GF-D8 (cell line): ENCODE results near the gene USP8.
"Not testable (repeated sequence)": the region's sequence is repeated elsewhere in the genome, so short reads cannot be mapped to it uniquely, and the experiment has no call there.

Experiments
- DNase-seq: peaks from one replicate; lab custom pipeline; 2025; lab: John Stamatoyannopoulos, UW

Gene USP8

DNA sequence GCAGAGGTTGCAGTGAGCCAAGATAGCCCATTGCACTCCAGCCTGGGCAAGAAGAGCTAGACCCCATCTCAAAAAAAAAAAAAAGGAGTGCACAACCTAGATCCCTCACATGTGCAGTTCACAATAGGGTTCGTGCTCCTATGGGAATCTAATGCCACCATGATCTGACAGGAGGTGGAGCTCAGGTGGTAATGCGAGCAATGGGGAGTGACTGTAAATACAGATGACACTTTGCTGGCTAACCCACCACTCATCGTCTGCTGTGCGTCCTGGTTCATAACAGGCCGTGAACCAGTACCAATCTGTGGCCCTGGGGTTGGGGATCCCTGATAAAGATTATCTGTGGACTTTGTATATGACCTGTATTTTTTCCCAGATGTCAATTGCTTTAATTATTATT lies 16.7 kb downstream of the USP8 start:
- DNase-seq, result no peak

DNA sequence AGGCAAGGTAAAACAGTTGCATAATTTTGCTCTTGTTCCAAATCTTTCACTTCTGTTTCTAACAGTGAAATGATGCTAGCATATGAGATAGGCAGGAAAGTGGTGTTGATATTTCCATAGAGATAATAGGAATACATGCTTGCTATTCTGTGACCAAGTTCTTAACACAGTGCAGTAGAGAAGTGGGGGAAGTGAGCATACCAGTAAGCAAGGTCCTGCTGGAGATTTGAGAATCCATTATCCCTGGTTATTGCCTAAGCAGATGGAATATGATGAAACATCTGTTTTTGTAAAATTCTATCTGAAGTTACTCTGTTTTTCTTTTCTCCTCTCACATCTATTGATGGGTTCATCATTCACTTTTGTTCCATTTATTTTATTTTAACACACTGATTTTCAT lies 28.7 kb downstream of the USP8 start:
- no peak for DNase-seq

DNA sequence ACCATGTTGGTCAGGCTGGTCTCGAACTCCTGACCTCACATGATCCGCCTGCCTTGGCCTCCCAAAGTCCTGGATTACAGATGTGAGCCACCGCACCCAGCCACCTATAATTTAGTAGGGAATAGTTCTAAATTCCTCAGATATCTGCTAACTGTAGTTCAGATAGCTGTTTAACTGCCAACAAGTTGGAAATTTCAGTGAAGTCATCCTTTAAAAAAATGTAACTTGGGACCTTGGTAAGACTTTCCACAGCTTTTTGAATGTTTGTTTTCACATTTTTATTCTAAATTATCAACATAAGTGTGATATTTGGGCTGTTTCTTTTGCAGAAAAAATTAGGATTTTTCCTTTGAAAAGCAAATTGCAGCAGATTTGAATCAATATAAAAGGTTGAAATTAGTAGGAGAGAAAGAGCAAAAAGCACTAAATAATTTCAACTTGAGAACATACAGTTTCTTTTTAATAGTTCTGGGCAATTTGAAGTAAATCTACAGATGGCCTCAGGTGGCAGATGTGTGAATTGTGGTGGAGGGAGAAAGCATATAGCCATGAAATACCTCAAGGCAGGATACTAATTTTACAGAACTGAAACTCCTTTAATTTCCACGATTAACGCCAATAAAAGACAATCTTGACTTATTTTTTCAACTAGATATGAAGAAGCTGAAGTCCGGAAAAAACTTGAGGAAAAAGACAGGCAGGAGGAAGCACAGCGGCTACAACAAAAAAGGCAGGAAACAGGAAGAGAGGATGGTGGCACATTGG lies 34.3 kb downstream of the USP8 start:
- DNase-seq, result no peak

DNA sequence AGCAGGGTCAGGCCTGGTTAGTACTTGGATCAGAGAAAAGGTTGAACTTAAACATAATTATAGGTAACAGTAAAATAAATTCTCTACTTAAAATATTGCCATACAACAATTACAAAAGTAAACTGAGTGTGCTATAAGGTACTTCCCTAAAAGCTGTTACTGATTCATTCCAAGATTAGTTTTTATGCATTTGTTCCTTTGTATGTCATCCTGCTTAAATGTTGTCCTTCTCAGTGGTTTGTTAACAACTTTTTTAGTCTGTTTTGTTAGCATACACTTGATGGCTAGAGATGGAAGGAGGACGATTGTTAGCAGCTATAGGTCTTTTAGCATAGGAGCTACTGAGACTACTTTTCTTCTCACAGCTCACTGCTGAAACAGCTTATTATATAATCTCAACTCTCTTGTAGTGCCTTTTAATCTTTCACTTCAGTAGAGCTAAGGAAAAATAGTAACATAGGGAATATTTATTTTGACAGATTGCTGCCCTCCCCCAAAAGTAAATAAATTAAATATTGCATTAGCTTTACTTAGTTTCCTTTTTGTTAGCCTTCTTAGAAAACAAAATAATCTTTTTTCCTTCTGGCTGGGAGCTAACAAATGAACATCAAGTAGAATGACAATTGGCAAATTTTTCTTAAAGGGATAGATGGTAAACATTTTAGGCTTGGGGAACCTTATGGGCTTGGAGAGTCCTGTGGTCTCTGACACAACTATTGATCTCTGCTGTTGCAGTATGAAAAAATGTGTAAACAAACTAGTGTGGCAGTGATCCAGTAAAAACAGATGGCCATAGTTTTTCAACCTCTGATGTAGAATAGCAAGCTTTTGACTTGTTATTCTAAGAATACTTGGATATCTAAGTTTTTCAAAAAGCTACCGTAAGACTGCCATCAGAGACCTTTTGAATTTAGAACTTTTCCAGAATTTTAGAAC lies 39.5 kb downstream of the USP8 start:
- no peak for DNase-seq

DNA sequence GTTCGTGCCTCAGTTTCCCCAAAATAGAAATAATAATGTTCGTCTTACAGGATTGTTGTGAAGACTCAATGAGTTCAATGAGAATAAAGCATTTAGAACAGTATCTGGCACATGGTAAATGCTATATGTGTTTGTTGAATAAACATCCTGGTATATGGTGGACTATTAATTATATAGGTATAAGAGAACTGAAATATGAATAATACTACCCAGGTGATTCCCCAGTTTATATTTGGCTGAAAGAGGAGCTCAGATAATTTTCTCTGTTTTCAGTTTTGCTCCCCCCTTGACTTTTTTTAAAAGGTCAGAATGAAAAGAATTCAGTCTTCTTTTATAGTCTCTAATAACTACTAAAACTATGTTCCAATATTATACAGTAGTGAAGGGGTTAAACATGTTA lies 46.9 kb downstream of the USP8 start:
- DNase-seq, result no peak

DNA sequence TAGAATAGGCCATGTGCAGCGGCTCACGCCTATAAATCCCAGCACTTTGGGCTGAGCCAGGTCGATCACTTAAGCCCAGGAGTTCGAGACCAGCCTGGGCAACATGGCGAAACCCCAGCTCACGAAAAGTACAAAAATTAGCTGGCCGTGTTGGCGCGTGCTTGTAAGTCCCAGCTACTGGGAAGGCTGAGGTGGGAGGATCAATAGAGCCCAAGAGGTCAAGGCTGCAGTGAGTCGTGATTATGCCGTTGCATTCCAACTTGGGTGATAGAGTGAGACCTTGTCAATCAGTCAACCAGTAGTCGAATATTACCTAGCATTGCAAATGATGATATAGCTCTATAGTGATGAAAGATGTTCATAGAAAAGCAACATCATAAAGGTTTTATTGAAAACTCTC lies 51.9 kb downstream of the USP8 start:
- DNase-seq, result no peak

DNA sequence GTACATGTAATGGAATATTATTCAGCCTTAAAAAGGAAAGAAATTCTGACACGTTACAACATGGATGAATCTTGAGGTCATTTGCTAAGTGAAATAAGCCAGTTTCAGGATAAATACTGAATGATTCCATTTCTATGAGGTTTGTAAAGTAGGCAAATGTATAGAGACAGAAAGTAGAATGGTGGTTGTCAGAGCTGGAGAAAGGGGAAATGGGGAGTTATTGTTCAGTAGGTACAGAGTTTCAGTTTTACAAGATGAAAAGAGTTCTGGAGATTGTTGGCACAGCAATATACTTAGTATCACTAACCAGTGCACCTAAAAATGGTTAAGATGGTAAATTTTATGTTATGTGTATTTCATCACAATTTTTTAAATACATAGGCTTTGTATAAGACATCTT lies 60.6 kb downstream of the USP8 start:
- no peak for DNase-seq

DNA sequence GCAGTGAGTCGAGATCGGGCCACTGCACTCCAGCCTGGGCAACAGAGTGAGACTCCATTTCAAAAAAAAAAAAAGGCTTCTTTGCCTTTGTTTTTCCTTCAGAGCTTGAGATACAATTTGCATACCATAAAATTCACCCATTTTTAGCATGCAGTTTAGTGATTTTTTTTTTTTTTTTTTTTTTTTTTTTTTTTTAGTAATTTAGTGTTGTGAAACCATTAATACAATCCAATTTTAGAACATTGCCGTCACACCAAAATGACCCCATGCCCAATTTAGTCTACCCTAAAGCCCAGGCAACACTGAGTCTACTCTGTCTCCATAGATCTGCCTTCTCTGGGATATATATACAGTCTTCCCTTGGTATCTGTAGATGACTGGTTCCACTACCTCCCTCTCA lies 61.2 kb downstream of the USP8 start:
- DNase-seq, result no peak

DNA sequence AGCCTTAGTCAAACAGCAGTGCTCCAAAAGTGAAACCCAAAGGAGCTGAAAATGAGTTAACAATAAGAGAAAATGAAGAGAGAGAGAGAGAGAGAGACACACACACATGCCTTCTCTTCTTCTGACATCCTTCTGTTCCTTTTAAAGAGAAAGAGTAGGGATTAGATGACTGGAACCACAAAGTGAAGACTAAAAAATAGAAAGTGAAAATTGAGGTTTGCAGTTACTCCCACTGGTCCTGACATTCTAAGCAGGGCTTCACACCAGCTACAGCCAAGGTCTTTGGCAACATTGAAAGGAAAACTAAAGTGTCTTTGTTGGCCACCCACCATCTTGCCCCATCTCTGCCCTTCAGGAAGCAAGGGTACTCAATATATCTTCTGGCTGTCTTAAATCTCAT lies 63.1 kb downstream of the USP8 start:
- DNase-seq, result no peak

DNA sequence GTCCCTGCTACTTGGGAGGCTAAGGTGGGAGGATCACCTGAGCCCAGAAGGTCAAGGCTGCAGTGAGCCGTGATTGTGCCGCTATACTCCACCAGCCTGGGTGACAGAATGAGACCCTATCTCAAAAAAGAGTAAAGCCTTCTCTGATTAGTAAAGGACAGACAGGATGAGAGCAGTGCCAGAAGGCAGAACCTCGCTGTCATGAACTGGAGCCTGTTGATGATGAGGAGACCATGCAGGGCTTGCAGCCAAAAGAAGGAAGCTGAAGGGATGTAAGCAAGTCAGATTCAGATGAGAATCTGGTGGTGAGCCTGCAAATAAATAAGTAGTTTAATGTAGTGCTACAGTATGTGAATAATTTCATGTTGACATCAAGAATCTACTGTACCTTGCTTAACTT lies 69.4 kb downstream of the USP8 start:
- DNase-seq, result no peak

DNA sequence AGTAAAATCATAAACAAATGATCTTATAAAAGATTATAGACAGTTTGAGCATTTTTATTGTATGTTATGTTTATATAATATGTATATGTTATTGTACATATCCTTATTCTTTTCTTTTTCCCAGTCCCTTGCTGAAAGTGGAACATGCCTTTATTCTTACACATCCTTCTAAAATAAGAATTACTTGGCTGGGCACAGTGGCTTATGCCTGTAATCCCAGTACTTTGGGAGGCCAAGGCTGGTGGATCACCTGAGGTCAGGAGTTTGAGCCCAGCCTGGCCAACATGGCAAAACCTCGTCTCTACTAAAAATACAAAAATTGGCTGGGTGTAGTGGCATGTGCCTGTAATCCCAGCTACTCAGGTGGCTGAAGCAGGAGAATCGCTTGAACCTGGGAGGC lies 70.3 kb downstream of the USP8 start:
- DNase-seq, result not testable (repeated sequence)

DNA sequence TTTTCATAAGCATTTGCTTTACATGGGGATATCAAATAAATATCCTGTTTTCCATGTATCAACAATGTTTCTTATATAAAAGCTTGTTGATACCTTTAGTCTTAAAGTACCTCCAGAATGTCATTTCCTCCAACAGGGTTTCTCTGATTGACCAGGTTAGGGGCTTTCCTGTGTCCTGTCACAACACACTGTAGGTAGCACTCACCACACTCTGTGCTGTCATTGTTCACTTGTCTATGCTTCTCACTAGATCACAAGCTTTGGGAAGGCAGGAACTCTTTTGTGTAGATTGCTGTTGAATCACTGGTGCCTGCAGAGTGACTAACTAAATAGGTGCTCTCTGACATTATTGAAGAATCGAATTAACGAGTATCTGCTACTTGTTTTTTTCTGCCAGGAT lies 72.5 kb downstream of the USP8 start:
- DNase-seq, result no peak

DNA sequence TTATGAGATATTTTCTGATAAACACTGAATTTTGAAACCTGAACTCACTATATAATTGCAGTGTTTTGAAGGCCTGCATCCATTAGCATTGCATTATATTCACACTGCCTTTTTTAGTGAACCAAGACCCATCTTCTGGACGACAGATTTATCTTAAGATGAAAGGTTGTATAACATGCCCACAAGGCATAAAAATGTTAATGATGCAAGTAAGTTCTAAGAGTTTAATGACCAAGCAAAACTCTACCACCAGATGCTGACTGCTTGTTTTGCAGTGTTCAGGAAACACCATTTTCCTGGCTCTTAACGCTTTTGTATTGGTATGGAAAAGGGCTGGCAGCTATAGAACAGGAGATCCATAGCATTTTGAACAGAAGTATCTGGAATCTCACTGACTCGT lies 76.1 kb downstream of the USP8 start:
- DNase-seq, result no peak

DNA sequence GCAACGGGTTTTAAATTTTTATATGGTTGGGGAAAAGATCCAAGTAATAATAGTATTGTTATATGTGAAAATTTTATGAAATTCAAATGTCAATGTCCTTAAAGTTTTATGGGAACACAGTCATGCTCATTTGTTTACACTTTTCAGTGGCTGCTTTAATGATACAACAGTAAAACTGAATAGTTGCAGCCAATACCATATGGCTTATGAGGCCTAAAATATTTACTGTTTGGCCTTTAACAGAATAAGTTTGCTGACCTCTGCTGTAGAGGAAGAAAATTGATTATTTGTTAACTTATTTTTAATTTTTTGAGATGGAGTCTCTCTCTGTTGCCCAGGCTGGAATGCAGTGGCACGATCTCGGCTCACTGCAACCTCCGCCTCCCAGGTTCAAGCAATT lies 77.6 kb downstream of the USP8 start:
- no peak for DNase-seq

DNA sequence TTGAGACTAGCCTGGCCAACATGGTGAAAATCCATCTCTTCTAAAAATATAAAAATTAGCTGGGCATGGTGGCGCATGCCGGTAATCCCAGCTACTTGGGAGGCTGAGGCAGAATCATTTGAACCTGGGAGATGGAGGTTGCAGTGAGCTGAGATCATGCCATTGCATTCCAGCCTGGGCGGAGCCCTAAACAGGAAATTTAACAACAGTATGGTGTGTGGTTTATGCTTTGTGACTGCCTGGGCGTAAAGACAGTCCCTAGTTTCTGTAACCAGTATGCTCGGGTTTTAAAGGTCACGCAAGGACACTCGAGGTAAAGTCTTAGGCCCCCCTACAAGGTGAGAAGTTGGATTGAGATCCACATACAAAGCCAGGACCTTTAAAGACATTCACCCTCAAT lies 78.9 kb downstream of the USP8 start:
- no peak for DNase-seq

DNA sequence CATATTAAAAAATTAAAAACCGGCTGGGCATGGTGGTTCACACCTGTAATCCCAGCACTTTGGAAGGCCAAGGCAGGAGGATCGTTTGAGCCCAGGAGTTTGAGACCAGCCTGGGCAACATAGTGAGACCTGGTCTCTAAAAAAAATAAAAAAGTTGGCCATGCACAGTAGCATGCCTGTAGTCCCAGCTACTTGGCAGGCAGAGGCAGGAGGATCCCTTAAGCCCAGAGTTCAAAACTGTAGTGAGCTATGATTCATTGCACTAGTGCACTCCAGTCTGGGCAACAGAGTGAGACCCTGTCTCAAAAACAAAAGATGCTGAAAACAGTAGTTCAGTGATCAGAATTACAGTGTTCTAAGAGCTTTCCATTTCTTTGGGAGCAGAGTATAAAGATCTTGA lies 81.5 kb downstream of the USP8 start:
- DNase-seq, result not testable (repeated sequence)

DNA sequence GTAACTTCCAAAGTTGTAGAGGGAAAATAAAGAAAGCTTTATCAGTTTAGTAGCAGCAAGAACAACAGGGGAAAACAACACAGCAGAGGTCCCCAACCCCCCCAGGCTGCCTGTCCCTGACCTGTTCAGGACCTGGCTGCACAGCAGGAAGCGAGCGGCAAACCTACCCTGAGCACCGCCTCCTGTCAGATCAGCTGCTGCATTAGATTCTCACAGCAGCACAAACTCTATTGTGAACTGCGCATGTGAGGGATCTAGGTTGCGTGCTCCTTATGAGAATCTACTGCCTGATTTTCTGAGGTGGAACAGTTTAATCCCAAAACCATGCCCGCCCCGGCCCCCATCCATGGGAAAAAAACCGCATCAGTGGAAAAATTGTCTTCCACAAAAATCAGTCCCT lies 81.9 kb downstream of the USP8 start:
- DNase-seq, result no peak

DNA sequence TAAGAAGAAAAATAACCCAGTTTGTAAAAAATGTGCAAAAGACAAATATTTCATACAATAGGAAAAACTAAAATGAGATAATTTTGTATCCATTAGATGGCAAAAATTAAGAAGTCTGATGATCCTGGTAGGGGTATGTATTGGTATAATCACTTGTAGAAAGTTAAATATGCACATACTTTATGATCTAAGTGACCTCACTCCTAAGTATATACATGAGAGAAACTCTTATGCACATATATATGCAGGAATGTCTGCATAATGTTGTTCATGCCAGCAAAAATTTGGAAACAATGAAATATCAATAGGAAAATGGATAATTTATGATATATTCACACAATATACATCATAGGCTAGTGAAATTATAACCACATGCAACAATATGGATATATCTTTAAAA lies 88.8 kb downstream of the USP8 start:
- no peak for DNase-seq

DNA sequence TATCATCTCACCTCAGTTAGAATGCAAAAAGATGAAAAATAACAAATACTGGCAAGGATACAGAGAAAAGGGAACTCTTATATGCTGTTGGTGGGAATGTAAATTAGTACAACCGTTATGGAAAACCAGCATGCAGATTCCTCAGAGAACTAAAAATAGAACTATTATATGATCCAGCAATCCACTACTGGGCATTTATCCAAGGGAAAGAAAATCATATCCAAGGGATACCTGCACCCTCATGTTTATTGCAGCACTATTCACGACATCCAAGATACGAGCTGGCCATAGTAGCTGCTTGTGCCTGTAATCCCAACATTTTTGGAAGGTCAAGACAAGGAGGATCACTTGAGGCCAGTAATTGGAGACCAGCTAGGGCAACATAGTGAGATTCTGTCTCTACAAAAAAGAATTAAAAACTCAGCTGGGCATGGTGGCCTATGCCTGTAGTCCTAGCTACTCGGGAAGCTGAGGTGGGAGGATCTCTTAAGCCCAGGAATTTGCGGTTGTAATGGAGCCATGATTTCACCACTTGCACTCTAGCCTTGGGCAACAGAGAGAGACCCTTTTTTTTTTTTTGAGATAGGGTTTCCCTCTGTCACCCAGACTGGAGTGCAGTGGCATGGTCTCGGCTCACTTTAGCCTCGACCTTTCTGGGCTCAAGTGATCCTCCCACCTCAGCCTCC lies 95.7 kb downstream of the USP8 start:
- DNase-seq, result no peak

DNA sequence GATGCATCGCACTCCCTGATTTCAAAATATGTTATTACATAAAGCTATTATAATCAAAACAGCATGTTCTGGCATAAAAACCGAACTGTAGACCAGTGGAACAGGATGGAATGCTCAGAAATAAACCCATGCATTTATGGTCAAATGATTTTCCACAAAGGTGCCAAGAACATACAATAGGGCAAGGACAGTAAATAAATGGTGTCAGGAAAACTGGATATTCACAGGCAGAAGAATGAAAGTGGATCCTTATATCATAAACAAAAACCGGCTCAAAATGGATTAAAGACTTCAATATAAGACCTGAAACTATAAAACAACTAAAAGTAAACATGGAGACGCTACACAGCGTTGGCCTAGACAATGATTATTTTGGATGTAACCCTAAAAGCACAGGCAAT lies 99.6 kb downstream of the USP8 start:
- no peak for DNase-seq

DNA sequence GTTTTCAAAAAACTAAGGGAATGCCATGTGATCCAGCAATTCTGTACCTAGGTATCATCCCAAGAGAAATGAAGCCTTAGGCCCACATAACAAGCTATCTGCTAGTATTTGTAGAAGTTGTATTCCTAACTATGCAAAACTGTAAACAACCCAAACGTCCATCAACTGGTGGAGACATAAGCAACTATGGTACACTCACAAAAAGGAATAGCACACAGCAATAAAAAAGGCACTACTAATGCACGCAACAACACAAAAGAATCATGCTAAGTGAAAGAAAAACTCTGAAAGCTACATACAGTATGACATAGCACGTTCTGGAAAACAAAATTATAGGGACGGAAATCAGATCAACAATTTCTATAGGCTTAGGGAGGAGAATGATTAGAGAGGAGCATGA lies 107.0 kb downstream of the USP8 start:
- DNase-seq, result no peak

DNA sequence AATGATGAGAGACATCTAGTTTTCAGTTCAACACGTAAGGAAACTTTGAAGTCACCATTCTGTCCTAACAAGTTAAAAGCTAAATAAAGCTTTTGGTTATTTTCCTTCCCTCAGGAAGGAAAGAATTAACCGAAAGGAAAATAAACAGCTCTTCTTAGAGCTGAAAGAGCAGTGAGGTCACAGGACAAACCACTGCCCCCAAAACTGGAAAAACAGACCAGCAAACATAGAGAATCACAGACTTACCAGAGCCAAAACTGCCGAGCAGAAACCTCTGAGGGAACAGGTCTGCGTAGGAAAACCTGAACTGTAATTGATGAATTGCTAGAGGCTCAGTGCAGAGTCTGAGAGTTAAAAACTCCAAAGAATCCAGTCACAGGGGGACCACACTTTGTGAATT lies 107.6 kb downstream of the USP8 start:
- no peak for DNase-seq

DNA sequence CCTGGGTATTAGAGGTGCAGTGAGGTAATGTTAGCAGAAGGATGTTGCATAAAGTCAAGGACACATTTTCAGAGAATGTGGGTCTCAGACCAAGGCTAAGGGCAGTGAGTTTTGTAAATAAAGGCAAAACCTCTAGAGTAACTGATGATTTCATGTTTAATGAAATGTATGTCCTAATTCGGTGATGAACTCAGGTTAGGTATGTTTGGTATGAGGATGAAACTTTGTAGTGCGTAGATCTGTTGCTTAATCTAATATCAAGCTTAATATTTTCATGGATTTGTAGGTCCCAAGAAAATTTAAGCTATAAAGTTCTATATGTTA lies 118.6 kb downstream of the USP8 start:
- no peak for DNase-seq
